ENCODE measurements around the gene STK33.

Gene STK33

GRCh38 chr11:8573777-8574176, 20.3 kb downstream of the STK33 start:
- peaks cover 10% of the 10 kb centered on the region for H3K9me3 ChIP-seq (ENCODE audit: insufficient read depth, low read length)
- no peak for DNase-seq (ENCODE audit: low read depth, low spot score)
- no peak overlapping the region for H3K4me3 ChIP-seq (ENCODE audit: insufficient read length, low read depth)
- no peaks in the 10 kb centered on the region for H3K36me3 ChIP-seq (ENCODE audit: insufficient read depth, insufficient read length, low read length)
- TF ChIP-seq ZNF274 (IDR thresholded peaks at IDR 0.05; ENCODE audit: low read depth, low read length), result no peak
- no peak for TF ChIP-seq YY1 (IDR thresholded peaks at IDR 0.05; ENCODE audit: insufficient read depth, insufficient read length)
- no peak for TF ChIP-seq SUZ12 (IDR thresholded peaks at IDR 0.05; ENCODE audit: extremely low read depth, insufficient read depth, insufficient read length)
- H3K4me1 ChIP-seq (ENCODE audit: insufficient read depth, insufficient read length), result no peaks in the 10 kb centered on the region
- H3K27me3 ChIP-seq (ENCODE audit: insufficient read depth, insufficient read length), result no peaks in the 10 kb centered on the region
- no peak overlapping the region for H3K9ac ChIP-seq (ENCODE audit: insufficient read length, low read depth)

GRCh38 chr11:8567602-8568198, 26.3 kb downstream of the STK33 start:
- no peaks in the 10 kb centered on the region for H3K27me3 ChIP-seq (ENCODE audit: insufficient read depth, insufficient read length)
- H3K4me3 ChIP-seq (ENCODE audit: insufficient read length, low read depth), result no peak overlapping the region
- H3K4me1 ChIP-seq (ENCODE audit: insufficient read depth, insufficient read length), result no peaks in the 10 kb centered on the region
- H3K9me3 ChIP-seq (ENCODE audit: insufficient read depth, low read length), result no peaks in the 10 kb centered on the region
- H3K9ac ChIP-seq (ENCODE audit: insufficient read length, low read depth), result no peak overlapping the region
- TF ChIP-seq SUZ12 (IDR thresholded peaks at IDR 0.05; ENCODE audit: extremely low read depth, insufficient read depth, insufficient read length) (no peak), ZNF274 (IDR thresholded peaks at IDR 0.05; ENCODE audit: low read depth, low read length) (no peak), YY1 (IDR thresholded peaks at IDR 0.05; ENCODE audit: insufficient read depth, insufficient read length) (no peak)
- H3K36me3 ChIP-seq (ENCODE audit: insufficient read depth, insufficient read length, low read length), result no peaks in the 10 kb centered on the region
- DNase-seq (ENCODE audit: low read depth, low spot score), result no peak

GRCh38 chr11:8566613-8567210, 27.3 kb downstream of the STK33 start:
- Histone ChIP-seq H3K27me3 (ENCODE audit: insufficient read depth, insufficient read length) (no peaks in the 10 kb centered on the region), H3K36me3 (ENCODE audit: insufficient read depth, insufficient read length, low read length) (no peaks in the 10 kb centered on the region), H3K4me3 (ENCODE audit: insufficient read length, low read depth) (no peak overlapping the region), H3K9me3 (ENCODE audit: insufficient read depth, low read length) (no peaks in the 10 kb centered on the region), H3K9ac (ENCODE audit: insufficient read length, low read depth) (no peak overlapping the region), H3K4me1 (ENCODE audit: insufficient read depth, insufficient read length) (no peaks in the 10 kb centered on the region)
- no peak for TF ChIP-seq ZNF274 (IDR thresholded peaks at IDR 0.05; ENCODE audit: low read depth, low read length)
- no peak for TF ChIP-seq YY1 (IDR thresholded peaks at IDR 0.05; ENCODE audit: insufficient read depth, insufficient read length)
- TF ChIP-seq SUZ12 (IDR thresholded peaks at IDR 0.05; ENCODE audit: extremely low read depth, insufficient read depth, insufficient read length), result no peak
- no peak for DNase-seq (ENCODE audit: low read depth, low spot score)

- no peaks in the 10 kb centered on the region for H3K4me1 ChIP-seq (ENCODE audit: insufficient read depth, insufficient read length)
- H3K9me3 ChIP-seq (ENCODE audit: insufficient read depth, low read length), result 0 out of 2 replicates have a peak, but pooled peaks cover 7% of the 10 kb centered on the region
- no peak for DNase-seq (ENCODE audit: low read depth, low spot score)
- TF ChIP-seq ZNF274 (IDR thresholded peaks at IDR 0.05; ENCODE audit: low read depth, low read length) (no peak), YY1 (IDR thresholded peaks at IDR 0.05; ENCODE audit: insufficient read depth, insufficient read length) (no peak), SUZ12 (IDR thresholded peaks at IDR 0.05; ENCODE audit: extremely low read depth, insufficient read depth, insufficient read length) (no peak)
- no peaks in the 10 kb centered on the region for H3K27me3 ChIP-seq (ENCODE audit: insufficient read depth, insufficient read length)
- H3K4me3 ChIP-seq (ENCODE audit: insufficient read length, low read depth), result no peak overlapping the region
- no peak overlapping the region for H3K9ac ChIP-seq (ENCODE audit: insufficient read length, low read depth)
- H3K36me3 ChIP-seq (ENCODE audit: insufficient read depth, insufficient read length, low read length), result no peaks in the 10 kb centered on the region
These were observed 29.5 kb downstream of the STK33 start for GRCh38 chr11:8564526-8564925.

- Histone ChIP-seq H3K9me3 (ENCODE audit: insufficient read depth, low read length) (0 out of 2 replicates have a peak, but pooled peaks cover 7% of the 10 kb centered on the region), H3K4me3 (ENCODE audit: insufficient read length, low read depth) (no peak overlapping the region), H3K4me1 (ENCODE audit: insufficient read depth, insufficient read length) (no peaks in the 10 kb centered on the region), H3K36me3 (ENCODE audit: insufficient read depth, insufficient read length, low read length) (no peaks in the 10 kb centered on the region), H3K9ac (ENCODE audit: insufficient read length, low read depth) (no peak overlapping the region), H3K27me3 (ENCODE audit: insufficient read depth, insufficient read length) (no peaks in the 10 kb centered on the region)
- TF ChIP-seq SUZ12 (IDR thresholded peaks at IDR 0.05; ENCODE audit: extremely low read depth, insufficient read depth, insufficient read length), result no peak
- DNase-seq (ENCODE audit: low read depth, low spot score), result no peak
These were observed 32.6 kb downstream of the STK33 start for GRCh38 chr11:8561461-8561860.

GRCh38 chr11:8558436-8558835, 35.6 kb downstream of the STK33 start:
- H3K36me3 ChIP-seq (ENCODE audit: insufficient read depth, insufficient read length, low read length), result no peaks in the 10 kb centered on the region
- no peaks in the 10 kb centered on the region for H3K27me3 ChIP-seq (ENCODE audit: insufficient read depth, insufficient read length)
- H3K4me1 ChIP-seq (ENCODE audit: insufficient read depth, insufficient read length), result no peaks in the 10 kb centered on the region
- no peak overlapping the region for H3K9ac ChIP-seq (ENCODE audit: insufficient read length, low read depth)
- DNase-seq (ENCODE audit: low read depth, low spot score), result no peak
- 0 out of 2 replicates have a peak, but pooled peaks cover 7% of the 10 kb centered on the region for H3K9me3 ChIP-seq (ENCODE audit: insufficient read depth, low read length)
- no peak for TF ChIP-seq SUZ12 (IDR thresholded peaks at IDR 0.05; ENCODE audit: extremely low read depth, insufficient read depth, insufficient read length)
- no peak for TF ChIP-seq YY1 (IDR thresholded peaks at IDR 0.05; ENCODE audit: insufficient read depth, insufficient read length)
- TF ChIP-seq ZNF274 (IDR thresholded peaks at IDR 0.05; ENCODE audit: low read depth, low read length), result no peak
- no peak overlapping the region for H3K4me3 ChIP-seq (ENCODE audit: insufficient read length, low read depth)

GRCh38 chr11:8545698-8546366, 48.2 kb downstream of the STK33 start:
- H3K9ac ChIP-seq (ENCODE audit: insufficient read length, low read depth), result no peak overlapping the region
- no peak for DNase-seq (ENCODE audit: low read depth, low spot score)
- no peaks in the 10 kb centered on the region for H3K4me1 ChIP-seq (ENCODE audit: insufficient read depth, insufficient read length)
- TF ChIP-seq SUZ12 (IDR thresholded peaks at IDR 0.05; ENCODE audit: extremely low read depth, insufficient read depth, insufficient read length), result no peak
- TF ChIP-seq YY1 (IDR thresholded peaks at IDR 0.05; ENCODE audit: insufficient read depth, insufficient read length), result no peak
- no peak for TF ChIP-seq ZNF274 (IDR thresholded peaks at IDR 0.05; ENCODE audit: low read depth, low read length)
- H3K4me3 ChIP-seq (ENCODE audit: insufficient read length, low read depth), result no peak overlapping the region
- no peaks in the 10 kb centered on the region for H3K27me3 ChIP-seq (ENCODE audit: insufficient read depth, insufficient read length)
- no peaks in the 10 kb centered on the region for H3K36me3 ChIP-seq (ENCODE audit: insufficient read depth, insufficient read length, low read length)
- no peaks in the 10 kb centered on the region for H3K9me3 ChIP-seq (ENCODE audit: insufficient read depth, low read length)

All from NT2/D1 (cell line).